ENCODE measurements around the gene DCPS.

- TF ChIP-seq GATA2 (IDR thresholded peaks at IDR 0.05; ENCODE audit: low read depth, low read length) (peak; percentile 91), GATA3 (IDR thresholded peaks at IDR 0.05; ENCODE audit: low read depth, low read length) (peak; percentile 21; the same call in 1 of the 2 replicates)
Observed at GRCh38 chr11:126290887-126291286, 13.0 kb upstream of the DCPS start.
